HepG2 (cell line): ENCODE results near the gene IFNL2. TPM values are rescaled to one million over a fixed set of nuclear protein-coding genes. Genes with fewer than 3 reads are reported as not detected.

ENCODE experiments used
- ATAC-seq: fragments of 200-7000 bp; cut with Tn5 transposase; 3 replicates; pipeline ENCODE4 v1.9.1; 2020; ENCODE audit warnings: mild to moderate bottlenecking, moderate library complexity
- BruUV-seq: library from RNA; stranded (reverse); fragments of 400-500 nt; replicated peaks from 2 replicates; lab custom pipeline; 2021; lab: Mats Ljungman, UMichigan
- CTCF ChIA-PET: fragments of 300-600 bp; formaldehyde crosslinking; extraction: SDS; loops from one replicate; lab custom pipeline; 2021; ENCODE audit warnings: low total read pairs, inconsistent platforms, low intra/inter-chr PET ratio; lab: Yijun Ruan, JAX
- POLR2A ChIA-PET: fragments of 350-600 bp; sonication (Branson Sonifier 250); formaldehyde crosslinking; loops from one replicate; lab custom pipeline; 2020; ENCODE audit warnings: antibody characterized with exemption, inconsistent platforms; lab: Yijun Ruan, JAX
- DNase-seq: peaks from one replicate; pipeline ENCODE4 v3.0.0-alpha.2; 2015; ENCODE audit warnings: low spot score
- FAIRE-seq: peaks from 3 replicates; lab custom pipeline; 2011; peaks lifted over from hg19 to GRCh38; lab: Jason Lieb, UNC
- H2AFZ ChIP-seq: one replicate; pipeline ENCODE4 v1.6.1; 2011; ENCODE audit warnings: low read length, inconsistent platforms
- H3K27ac ChIP-seq: fragments of 300-600 bp; 3 replicates; pipeline ENCODE4 v1.8.0; 2011; ENCODE audit warnings: mixed run types, mild to moderate bottlenecking, mixed read lengths, low read length, inconsistent platforms; ENCODE audit not compliant: insufficient read depth; ENCODE audit errors: extremely low read length
- H3K27me3 ChIP-seq, 2 experiments: fragments of 200-600 bp in 1 of 2; 2 replicates in 1 of 2; 3 replicates in 1 of 2; pipeline versions ENCODE4 v1.6.0 to v1.8.0; 2011; ENCODE audit warnings: low read length in 2 of 2, mild to moderate bottlenecking in 2 of 2, moderate library complexity in 2 of 2, inconsistent platforms in 1 of 2; ENCODE audit not compliant: insufficient read depth in 2 of 2, control insufficient read depth in 1 of 2
- H3K36me3 ChIP-seq, 2 experiments: fragments of 200-600 bp in 1 of 2; replicated peaks in 1 of 2; 2 replicates in 1 of 2; 3 replicates in 1 of 2; pipeline versions ENCODE4 v1.5.1 to v1.8.0; 2011; ENCODE audit warnings: low read length in 2 of 2, inconsistent platforms in 1 of 2; ENCODE audit not compliant: insufficient read depth in 2 of 2, control insufficient read depth in 1 of 2
- H3K4me1 ChIP-seq: 2 replicates; pipeline ENCODE4 v1.5.1; 2012; ENCODE audit warnings: low read length, inconsistent platforms; ENCODE audit not compliant: insufficient read depth
- H3K4me2 ChIP-seq: 2 replicates; pipeline ENCODE4 v1.6.0; 2011; ENCODE audit warnings: low read depth, low read length, inconsistent platforms
- H3K4me3 ChIP-seq, 3 experiments: fragments of 200-600 bp in 1 of 3; sonication (generic), shearing (Covaris generic) in 1 of 3; replicated peaks in 1 of 3; 2 replicates each; pipeline ENCODE4 v1.5.1; 2011 to 2016; ENCODE audit warnings: low read length in 3 of 3, inconsistent platforms in 2 of 3, low read depth in 2 of 3, mild to moderate bottlenecking in 2 of 3, control low read depth in 1 of 3, mixed read lengths in 1 of 3; ENCODE audit not compliant: insufficient read depth in 1 of 3
- H3K79me2 ChIP-seq: one replicate; pipeline ENCODE4 v1.6.1; 2011; ENCODE audit warnings: low read length, inconsistent platforms; ENCODE audit not compliant: insufficient read depth
- H3K9ac ChIP-seq: 2 replicates; pipeline ENCODE4 v1.6.0; 2011; ENCODE audit warnings: mild to moderate bottlenecking, low read depth, low read length, inconsistent platforms; ENCODE audit not compliant: insufficient read depth
- H3K9me3 ChIP-seq: 2 replicates; pipeline ENCODE4 v1.5.1; 2012; ENCODE audit warnings: mild to moderate bottlenecking, low read length
- H4K20me1 ChIP-seq: 2 replicates; pipeline ENCODE4 v1.6.0; 2011; ENCODE audit warnings: inconsistent platforms, mild to moderate bottlenecking, low read length, moderate library complexity; ENCODE audit not compliant: insufficient read depth
- ATF5 ChIP-seq: sonication (generic); formaldehyde crosslinking; IDR thresholded peaks from 2 replicates; pipeline ENCODE4 v1.4.0; 2020; ENCODE audit warnings: mild to moderate bottlenecking, low read depth, missing genetic modification reagents
- CENPBD1 ChIP-seq: sonication (generic); formaldehyde crosslinking; IDR thresholded peaks from 2 replicates; pipeline ENCODE4 v1.8.0; 2022; ENCODE audit warnings: missing genetic modification reagents, low read depth, mild to moderate bottlenecking, borderline replicate concordance
- PAXIP1 ChIP-seq: sonication (generic); formaldehyde crosslinking; conservative IDR thresholded peaks from 2 replicates; pipeline ENCODE4 v1.4.0; 2020; ENCODE audit warnings: mild to moderate bottlenecking, missing genetic modification reagents, moderate library complexity
- ZNF138 ChIP-seq: sonication (generic); formaldehyde crosslinking; IDR thresholded peaks from 2 replicates; pipeline ENCODE4 v1.5.0; 2020; ENCODE audit warnings: mild to moderate bottlenecking, low read depth, missing genetic modification reagents
- ZNF275 ChIP-seq: sonication (generic); formaldehyde crosslinking; IDR thresholded peaks from 2 replicates; pipeline ENCODE4 v1.8.0; 2022; ENCODE audit warnings: missing genetic modification reagents, mild to moderate bottlenecking, inconsistent platforms, borderline replicate concordance
- WGBS: methylation state at CpG from one replicate; pipeline ENCODE4 v1.1.6; 2017; ENCODE audit warnings: low lambda C conversion rate; 5-methylcytosine and 5-hydroxymethylcytosine counted together
- in situ Hi-C: cut with HindIII; loops from 2 replicates; pipeline ENCODE4 v1.10.0; 2017; ENCODE audit warnings: low pct_unique_long_range_greater_than_20kb; ENCODE audit not compliant: extremely low pct_ligation_motif_present
- intact Hi-C: fragments of 100-400 bp; cut with micrococcal nuclease; formaldehyde crosslinking; loops from one replicate; pipeline ENCODE4 v1.10.0; 2022; ENCODE audit not compliant: unreplicated experiment
- polyA plus RNA-seq, 8 experiments: library from polyadenylated mRNA; depleted of rRNA in 3 of 8; stranded (reverse) in 7 of 8; unstranded in 1 of 8; fragments of >200 nt; fragmentation: Illumina TruSeq in 4 of 8; extraction: Trizol in 4 of 8; gene quantifications; 2 replicates each; pipeline versions ENCODE4 v1.2.1 to v1.2.3, GENCODE V29; 2011 to 2016; ENCODE audit warnings: low read depth in 4 of 8, missing spikeins in 1 of 8, mixed read lengths in 1 of 8; ENCODE audit not compliant: insufficient read depth in 1 of 8
- total RNA-seq, 5 experiments: library from RNA; depleted of rRNA; stranded (reverse); fragments of >200 nt; fragmentation: Illumina TruSeq; extraction: Trizol; gene quantifications; 2 replicates each; pipeline ENCODE4 v1.2.3, GENCODE V29; 2016; ENCODE audit warnings: low read depth in 1 of 5

Gene IFNL2
- total and polyA plus RNA-seq, 2 of the 13 experiments (the other 11 are each of a cell fraction or from before 2014, with no cell fraction given) = not detected

- no peak for DNase-seq
- CTCF ChIA-PET = no interaction called here
- intact Hi-C loops = no loop called here
- Histone ChIP-seq H3K9me3 (no peaks in the 10 kb centered on the region), H3K36me3 (no peaks in the 10 kb centered on the region), H2AFZ (no peak overlapping the region), H3K4me2 (no peak overlapping the region), H3K27ac (no peak overlapping the region), H4K20me1 (no peaks in the 10 kb centered on the region), H3K4me1 (peaks cover 10% of the 10 kb centered on the region), H3K27me3 (peaks cover 0 to 6% of the 10 kb centered on the region in 2 experiments; a peak in 1 of 5 replicates), H3K4me3 (no peak overlapping the region), H3K79me2 (no peaks in the 10 kb centered on the region), H3K9ac (no peak overlapping the region)
- no peak for TF ChIP-seq ATF5 (CRISPR knock-in tag)
- no peak for TF ChIP-seq ZNF275
- TF ChIP-seq CENPBD1 = no peak
- no peak for TF ChIP-seq ZNF138
- no peak for TF ChIP-seq PAXIP1 (CRISPR knock-in tag)
- FAIRE-seq = no peak
- no TSS peak for BruUV-seq
- 89% methylated on average over 4 of the region's 4 CpGs for WGBS
- in situ Hi-C loops = no loop called here
- no peak for ATAC-seq
- POLR2A ChIA-PET = no interaction called here
These were observed 11.0 kb upstream of the IFNL2 start for GRCh38 chr19:39257227-39257626.
